GM19238 (cell line): ENCODE measurements around the gene TOR3A.
"Not testable (repeated sequence)": the region's sequence is repeated elsewhere in the genome, so short reads cannot be mapped to it uniquely, and the experiment has no call there.

Experiments used
- DNase-seq: peaks from one replicate; pipeline ENCODE4 v3.0.0; 2011; ENCODE audit warnings: low spot score; ENCODE audit not compliant: insufficient read length

Gene TOR3A, protein sequence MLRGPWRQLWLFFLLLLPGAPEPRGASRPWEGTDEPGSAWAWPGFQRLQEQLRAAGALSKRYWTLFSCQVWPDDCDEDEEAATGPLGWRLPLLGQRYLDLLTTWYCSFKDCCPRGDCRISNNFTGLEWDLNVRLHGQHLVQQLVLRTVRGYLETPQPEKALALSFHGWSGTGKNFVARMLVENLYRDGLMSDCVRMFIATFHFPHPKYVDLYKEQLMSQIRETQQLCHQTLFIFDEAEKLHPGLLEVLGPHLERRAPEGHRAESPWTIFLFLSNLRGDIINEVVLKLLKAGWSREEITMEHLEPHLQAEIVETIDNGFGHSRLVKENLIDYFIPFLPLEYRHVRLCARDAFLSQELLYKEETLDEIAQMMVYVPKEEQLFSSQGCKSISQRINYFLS

GRCh38 chr1:179081687-179082332 lies at the start of gene TOR3A:
Gene TOR3A, plus strand, starts transcription at chr1:179082070. Its CDS starts 59 bp downstream, at chr1:179082129.
- peak; percentile 95 for DNase-seq

GRCh38 chr1:179034720-179035119 lies 47.1 kb upstream of the TOR3A start:
- peak; percentile 30 for DNase-seq

DNA sequence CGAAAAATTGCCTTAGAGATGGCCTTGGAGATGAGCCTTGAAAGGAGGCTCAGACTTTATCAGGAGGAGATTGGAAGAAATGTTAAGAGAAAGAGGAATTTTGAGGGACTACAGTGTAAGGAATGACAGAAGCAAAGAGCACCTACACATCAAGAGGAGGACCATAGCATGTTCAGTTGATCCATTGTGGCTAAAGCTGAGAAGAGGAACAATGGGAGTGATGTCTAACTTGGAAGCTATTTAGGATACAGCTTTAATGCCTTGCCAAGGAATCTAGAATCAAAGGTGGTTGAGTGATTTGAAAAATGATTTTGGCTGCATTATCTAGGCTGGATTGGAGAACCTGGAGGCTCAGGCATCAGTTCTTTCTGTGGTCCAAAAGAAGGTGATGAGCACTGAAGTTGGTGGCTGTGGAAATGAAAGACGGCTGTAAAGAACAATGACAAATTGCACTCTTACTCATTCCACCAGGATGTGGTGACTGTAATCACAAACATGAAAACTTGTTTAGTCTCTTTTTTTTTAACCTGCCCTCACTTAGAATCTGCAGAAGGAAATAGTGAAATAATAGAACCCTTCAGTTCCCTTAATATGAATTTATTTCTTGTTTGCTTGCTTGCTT lies 44.9 kb upstream of the TOR3A start:
- peak; percentile 12 for DNase-seq

GRCh38 chr1:179038528-179039281 lies 43.2 kb upstream of the TOR3A start:
- no peak for DNase-seq

GRCh38 chr1:179039502-179040174 lies 42.2 kb upstream of the TOR3A start:
- not testable (repeated sequence) for DNase-seq

GRCh38 chr1:179040175-179040551 lies 41.7 kb upstream of the TOR3A start:
- DNase-seq = not testable (repeated sequence)

GRCh38 chr1:179042087-179042486 lies 39.8 kb upstream of the TOR3A start:
- DNase-seq = no peak

- no peak for DNase-seq
Observed at GRCh38 chr1:179042700-179043099, 39.2 kb upstream of the TOR3A start.

- DNase-seq = no peak
Observed at GRCh38 chr1:179043266-179043665, 38.6 kb upstream of the TOR3A start.

- DNase-seq = no peak
Observed at GRCh38 chr1:179043907-179044306, 38.0 kb upstream of the TOR3A start.

- DNase-seq = no peak
Observed at GRCh38 chr1:179046808-179047635, 34.8 kb upstream of the TOR3A start.

- DNase-seq = no peak
Observed at GRCh38 chr1:179047636-179047997, 34.3 kb upstream of the TOR3A start.

GRCh38 chr1:179048339-179049124 lies 33.3 kb upstream of the TOR3A start:
- no peak for DNase-seq

DNA sequence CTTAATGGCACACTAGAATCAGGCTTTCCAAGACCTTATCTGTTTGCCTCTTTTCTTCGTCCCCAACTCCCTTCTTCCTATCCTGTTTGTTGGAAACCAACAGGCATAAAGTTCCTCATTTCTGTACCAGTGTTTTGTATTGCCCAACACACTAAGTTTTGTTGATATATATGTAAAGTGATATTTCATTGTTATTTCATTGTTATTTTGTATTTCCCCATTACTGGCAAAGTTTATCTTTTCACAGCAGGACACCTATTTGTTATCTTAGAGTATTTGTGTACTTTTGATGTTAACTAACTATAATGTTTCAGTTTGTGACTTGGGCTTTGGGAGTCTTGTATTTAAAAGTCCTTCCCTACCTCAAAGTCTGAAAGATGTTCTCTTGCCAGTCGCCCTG lies 29.1 kb upstream of the TOR3A start:
- no peak for DNase-seq

- DNase-seq = no peak
Observed at GRCh38 chr1:179053486-179053885, 28.4 kb upstream of the TOR3A start.

DNA sequence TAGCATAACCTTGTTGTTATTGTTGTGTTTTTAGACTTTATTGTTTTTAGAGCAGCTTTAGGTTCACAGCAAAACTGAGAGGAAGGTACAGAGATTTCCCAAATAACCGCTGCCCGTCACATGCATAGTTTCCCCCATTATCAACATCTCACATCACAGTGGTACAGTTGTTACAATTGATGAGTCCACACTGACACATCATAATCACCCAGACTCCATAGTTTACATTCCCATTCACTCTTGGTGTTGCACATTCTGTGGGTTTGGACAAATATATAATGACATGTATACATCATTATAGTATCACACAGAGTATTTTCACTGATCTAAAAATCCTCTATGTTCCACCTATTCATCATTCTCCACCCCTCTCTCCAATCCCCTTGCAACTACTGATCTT lies 25.9 kb upstream of the TOR3A start:
- DNase-seq = no peak

- no peak for DNase-seq
Observed at GRCh38 chr1:179058487-179059483, 23.1 kb upstream of the TOR3A start.
